ENCODE data around the gene CRACR2B. TPM values are rescaled to one million over a fixed set of nuclear protein-coding genes. Genes with fewer than 3 reads are reported as not detected.

CRACR2B gene
- total RNA-seq, 1 experiment from 2014 or later, result not detected

DNA sequence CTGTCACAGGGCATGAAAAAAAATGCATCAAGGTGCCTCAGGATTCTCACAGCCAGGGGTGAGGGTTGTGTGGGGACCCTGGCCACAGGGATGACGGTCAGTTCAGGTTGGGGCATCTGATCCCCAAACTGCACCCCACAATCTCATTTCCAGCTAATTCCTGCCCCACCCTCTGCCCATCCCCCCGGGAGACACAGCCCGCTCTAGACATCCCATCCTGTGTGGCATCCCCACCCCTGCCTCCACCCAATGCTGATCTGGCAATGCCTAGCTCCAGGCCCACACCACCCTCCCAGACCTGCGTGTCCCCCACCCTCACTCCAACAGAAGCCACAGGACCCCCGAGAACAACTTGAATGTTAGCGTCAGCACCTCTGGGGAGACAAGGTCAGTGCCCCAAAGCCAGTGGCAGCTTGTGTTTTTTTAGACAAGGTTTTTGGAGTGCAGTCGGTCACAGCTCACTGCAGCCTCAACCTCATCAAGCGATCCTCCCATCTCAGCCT lies 40.2 kb downstream of the CRACR2B start:
- no peak for DNase-seq (ENCODE audit: low spot score)

DNA sequence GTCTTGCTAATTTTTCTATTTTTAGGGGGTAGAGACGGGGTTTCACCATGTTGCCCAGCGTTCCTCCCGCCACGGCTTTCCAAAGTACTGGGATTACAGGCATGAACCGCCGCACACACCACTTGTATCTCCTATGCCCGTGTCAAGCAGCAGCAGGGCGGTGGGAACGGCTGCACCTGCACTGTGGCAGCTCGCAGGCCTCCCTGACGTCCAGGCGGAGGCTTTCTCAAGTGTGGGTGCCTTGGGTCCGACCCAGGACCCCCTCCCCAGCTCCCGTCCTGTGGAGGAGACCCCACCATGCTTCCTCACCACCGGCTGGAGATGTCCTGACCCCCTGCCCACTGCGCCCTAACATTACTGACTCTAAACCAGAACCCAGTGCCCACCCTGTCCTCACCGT lies 40.7 kb downstream of the CRACR2B start:
- no peak for DNase-seq (ENCODE audit: low spot score)

DNA sequence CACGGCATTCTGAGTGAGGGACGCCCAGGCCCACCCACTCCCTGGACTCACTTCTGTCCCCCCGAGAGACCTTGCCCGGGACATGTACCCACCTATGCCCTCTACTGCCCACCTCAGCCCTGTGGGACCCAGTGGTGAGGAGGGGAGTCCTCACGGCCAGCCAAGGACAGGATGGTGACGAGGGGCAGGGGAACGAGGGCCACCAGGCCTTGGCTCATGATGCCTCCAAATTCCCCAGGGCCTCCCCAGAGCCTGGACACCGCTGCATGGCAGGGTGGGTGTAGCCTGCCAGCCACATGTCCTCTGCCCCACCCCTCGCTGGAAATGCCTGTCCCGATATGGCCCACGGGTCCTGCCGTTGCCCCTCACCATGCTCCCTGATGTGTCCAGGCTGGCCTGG lies 41.1 kb downstream of the CRACR2B start:
- DNase-seq (ENCODE audit: low spot score), result no peak

DNA sequence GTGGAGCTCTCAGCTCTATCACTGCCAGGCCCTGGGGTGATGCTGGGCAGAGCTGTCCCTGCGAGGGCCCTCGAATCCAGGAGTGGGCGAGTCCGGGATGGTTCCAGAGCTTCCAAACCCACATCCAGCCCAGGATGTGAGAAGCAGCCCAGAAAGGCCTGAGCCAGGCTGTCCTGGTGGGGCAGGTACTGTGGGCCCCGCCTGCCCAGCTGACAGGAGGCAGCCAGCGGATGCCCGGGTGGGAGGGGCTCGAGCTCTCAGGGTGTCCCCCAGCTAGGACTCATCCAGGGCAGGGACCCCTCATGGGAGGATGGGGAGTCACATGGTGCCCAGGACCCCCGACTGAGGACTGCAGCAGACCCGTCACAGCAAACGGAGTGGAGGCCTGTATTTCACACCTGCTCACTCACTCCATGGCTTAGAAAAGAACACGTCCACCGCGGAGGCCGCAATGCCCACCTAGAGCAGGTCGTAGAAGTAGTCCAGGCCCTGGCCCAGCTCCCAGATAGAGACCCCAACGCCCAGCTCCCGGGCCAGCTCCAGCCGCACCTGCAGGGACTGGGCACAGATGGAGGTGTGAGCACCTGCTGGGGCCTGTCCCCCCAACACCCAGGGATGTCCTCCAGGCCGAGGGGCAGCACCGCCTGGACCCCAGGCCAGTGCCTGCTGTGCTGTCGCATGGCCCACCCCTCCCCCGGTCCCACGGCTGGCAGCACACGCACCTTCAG lies 41.8 kb downstream of the CRACR2B start:
- DNase-seq (ENCODE audit: low spot score), result no peak

DNA sequence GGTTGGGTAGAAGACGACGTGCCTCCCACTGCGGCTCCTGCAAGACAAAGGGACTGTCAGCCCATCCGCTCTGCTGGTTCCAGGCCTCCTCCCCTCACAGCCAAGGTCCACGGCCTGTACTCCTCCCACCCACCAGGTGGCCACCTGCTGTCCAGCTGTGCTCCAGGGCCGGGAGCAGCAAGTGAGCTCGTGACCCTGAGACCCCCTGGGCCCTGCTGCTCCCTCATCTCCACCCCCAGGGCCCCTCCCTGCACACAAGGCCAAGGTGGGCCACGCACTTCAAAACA lies 42.4 kb downstream of the CRACR2B start:
- DNase-seq (ENCODE audit: low spot score), result no peak

DNA sequence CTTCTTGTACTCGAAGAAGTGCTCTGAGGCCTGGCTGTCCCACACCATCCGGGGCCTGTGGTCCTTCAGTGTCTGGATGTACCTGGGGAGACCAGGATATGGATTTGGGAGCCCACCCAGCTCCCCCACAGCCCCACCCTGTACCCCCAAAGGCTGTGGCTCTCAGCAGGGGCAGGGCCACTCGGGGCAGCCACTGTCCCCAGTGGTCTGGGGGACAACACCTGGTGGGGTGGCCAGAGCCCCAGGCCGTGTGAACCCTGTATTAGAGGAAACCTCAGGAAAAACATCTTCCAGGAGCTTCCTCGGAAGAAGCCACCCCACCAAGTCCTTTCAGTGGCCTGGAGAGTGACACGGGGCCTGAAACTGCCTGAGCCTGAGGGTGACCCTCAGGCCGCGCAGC lies 42.7 kb downstream of the CRACR2B start:
- no peak for DNase-seq (ENCODE audit: low spot score)

DNA sequence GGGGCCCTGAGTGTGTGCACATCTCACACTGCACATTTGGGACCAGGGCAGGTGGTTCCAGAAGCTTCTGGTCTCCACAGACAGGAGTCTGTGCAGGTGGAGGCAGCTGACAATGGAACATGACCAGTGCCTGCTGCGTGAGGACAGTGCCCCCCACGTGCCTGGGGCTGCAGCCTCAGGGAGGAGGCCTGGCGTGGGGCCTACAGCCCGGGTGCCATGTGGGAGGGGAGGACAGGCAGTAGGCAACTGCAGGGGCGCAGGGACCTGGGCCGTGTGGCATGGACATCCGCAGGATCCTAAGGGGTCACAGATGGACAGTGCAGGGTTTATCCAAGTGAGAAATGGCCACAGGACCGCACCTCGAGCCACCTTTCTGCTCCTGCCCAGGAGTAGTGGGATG lies 43.8 kb downstream of the CRACR2B start:
- DNase-seq (ENCODE audit: low spot score), result no peak

DNA sequence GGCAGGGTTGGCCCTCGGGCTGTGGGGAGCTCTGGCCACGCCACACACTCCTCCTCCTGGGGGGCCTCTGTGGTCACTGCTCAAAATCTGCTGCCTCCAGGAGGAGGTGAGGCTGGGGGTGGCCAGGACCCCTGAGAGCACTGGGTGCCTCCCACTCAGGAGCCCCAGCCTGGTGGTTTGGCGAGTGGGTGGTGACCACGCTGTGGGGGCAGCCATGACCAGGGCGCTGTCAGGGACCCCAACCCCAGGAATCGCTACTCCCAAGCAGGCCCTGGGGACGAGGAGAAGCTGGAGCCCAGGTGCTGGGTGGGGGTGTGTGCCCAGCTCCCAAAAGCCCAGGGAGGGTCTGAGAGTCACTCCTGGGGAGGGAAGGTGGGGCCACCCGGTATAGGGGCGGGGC lies 45.1 kb downstream of the CRACR2B start:
- DNase-seq (ENCODE audit: low spot score), result no peak

DNA sequence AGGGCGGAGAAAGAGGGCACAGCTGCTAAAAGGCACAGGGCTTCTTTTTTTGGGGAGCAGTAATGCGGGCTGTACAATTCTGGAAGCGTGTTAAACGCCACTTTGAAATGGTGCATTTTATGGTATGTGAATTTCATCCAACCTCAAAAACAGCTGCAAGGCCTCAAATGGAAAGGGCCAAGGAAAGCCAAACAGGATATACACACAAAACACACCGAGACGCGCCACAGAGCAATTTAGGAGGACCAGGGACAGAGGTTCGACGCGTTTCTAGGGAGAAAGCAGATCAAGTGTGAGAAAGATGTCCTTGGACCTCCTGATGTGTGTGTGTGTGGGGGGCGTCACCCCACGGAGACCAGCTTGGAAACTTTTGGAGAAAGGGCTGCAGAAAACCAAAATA lies 46.0 kb downstream of the CRACR2B start:
- DNase-seq (ENCODE audit: low spot score), result no peak

DNA sequence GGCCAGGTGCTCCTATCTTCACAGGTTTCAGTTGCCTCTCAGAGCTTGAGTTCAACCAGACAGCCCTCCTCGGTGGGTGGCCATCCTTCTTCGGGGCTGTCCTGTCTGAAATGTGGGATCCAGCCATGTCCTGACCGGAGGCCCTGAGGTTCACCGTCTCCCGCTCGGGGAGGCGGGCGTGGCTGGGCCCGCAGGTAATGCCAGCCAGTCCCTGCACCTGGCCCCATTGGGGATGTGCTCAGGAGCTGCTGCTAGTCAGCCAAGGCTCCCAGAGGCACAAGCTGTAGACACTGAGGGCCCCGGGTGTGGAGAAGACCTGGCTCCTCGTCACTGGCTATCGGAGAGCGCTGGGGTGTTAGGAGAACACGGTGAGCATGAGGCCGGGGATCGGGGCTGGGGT lies 47.5 kb downstream of the CRACR2B start:
- no peak for DNase-seq (ENCODE audit: low spot score)

DNA sequence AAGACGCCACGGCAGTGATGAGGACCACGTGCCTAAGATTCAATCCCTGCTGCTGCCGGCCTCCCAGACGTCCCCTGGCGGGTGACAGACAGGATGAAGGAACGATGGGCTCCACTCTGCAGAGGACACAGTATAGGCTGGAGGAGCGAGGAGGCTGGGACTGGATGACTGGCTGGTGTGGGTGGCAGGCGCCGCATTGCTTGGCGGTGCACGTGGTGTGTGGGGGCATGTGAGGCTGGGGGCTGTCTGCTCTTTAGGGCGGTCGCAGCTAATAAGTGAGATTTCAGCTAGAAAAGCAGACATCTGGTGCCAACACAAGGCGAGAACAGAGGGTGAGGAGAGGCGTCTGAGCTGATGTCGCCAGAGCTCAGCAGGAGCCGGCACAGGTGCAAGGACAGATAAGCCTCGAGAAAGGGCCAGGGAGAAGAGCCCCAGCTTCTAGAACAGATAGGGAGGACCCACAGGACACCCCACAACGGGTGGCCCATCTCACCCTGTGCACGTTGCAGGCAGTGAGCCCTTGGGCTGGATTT lies 48.1 kb downstream of the CRACR2B start:
- no peak for DNase-seq (ENCODE audit: low spot score)

DNA sequence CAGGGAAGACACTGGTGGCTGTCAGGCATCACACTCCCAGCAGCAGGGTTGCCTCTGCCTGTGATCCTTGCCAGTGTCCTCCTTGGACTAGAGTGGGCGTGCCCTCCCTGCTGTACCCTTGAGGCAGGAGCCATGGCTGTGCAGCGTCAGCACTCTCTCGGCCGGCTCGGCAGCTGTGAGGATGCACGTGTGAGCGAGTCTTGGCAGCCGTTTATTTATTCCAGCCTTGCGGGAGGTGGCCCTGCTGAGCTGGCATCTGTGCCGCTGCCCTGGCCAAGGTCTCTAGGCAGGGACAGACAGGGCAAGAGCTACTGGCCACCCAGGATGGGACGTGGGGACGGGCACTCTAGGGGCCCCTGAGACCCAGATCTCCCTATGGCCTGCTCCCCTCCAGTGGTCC lies 48.8 kb downstream of the CRACR2B start:
- DNase-seq (ENCODE audit: low spot score), result peak; percentile 49

DNA sequence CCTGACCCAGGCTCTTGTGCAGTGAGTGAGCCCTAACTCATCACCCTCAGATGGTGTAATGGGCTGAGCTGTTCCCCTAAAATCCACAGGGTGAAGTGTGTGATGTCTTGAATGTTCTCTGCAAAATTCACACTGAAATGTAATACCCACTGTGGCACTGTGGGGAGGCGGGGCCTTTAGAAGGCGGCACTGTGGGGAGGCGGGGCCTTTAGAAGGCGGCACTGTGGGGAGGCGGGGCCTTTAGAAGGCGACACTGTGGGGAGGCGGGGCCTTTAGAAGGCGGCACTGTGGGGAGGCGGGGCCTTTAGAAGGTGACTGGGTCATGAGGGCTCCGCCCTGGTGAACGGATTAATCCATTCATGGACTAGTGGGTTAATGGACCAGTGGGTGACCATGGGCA lies 49.8 kb downstream of the CRACR2B start:
- DNase-seq (ENCODE audit: low spot score), result peak; percentile 30

DNA sequence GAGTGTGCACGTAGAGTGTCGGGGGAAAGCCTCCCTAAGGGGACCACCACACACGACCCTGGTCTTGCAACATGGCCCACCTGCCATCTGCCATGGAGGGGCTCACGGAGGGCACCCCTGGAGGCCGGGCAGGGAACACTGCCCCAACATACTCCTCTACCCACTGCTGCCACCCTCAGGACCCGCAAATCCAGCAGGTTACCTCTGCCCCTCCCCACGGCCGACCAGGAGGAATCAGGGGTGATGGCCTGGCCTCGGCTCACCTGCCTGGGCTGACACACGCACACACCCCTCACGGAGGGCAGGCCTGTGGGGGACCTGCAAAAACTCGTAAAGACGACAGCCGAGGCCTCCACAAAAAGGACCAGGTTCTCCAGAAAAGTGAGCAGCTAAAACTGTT lies 52.7 kb downstream of the CRACR2B start:
- DNase-seq (ENCODE audit: low spot score), result no peak

Other genes starting within 250 kb of the CRACR2B start
- 6.4 and 12.0 TPM in 2 replicates for gene IRF7, start 212.0 kb upstream of the CRACR2B start, total RNA-seq (2014; rRNA removed; shearing (Covaris generic))
- not detected in 2 replicates for gene CDHR5, start 203.0 kb upstream of the CRACR2B start, total RNA-seq (2014; rRNA removed; shearing (Covaris generic))
- not detected in 2 replicates for gene SCT, start 200.7 kb upstream of the CRACR2B start, total RNA-seq (2014; rRNA removed; shearing (Covaris generic))
- not detected in 2 replicates for gene DRD4, start 190.7 kb upstream of the CRACR2B start, total RNA-seq (2014; rRNA removed; shearing (Covaris generic))
- 12.8 and 20.2 TPM in 2 replicates for gene DEAF1, start 132.7 kb upstream of the CRACR2B start, total RNA-seq (2014; rRNA removed; shearing (Covaris generic))
- 17.1 and 17.9 TPM in 2 replicates for gene TMEM80, start 132.1 kb upstream of the CRACR2B start, total RNA-seq (2014; rRNA removed; shearing (Covaris generic))
- gene EPS8L2, start 121.7 kb upstream of the CRACR2B start, total RNA-seq (2014; rRNA removed; shearing (Covaris generic)), result 64.9 and 108 TPM in 2 replicates
- 417 and 483 TPM in 2 replicates for gene TALDO1, start 80.5 kb upstream of the CRACR2B start, total RNA-seq (2014; rRNA removed; shearing (Covaris generic))
- 33.7 and 42.7 TPM in 2 replicates for gene GATD1, start 50.4 kb upstream of the CRACR2B start, total RNA-seq (2014; rRNA removed; shearing (Covaris generic))
- gene CEND1, start 37.8 kb upstream of the CRACR2B start, total RNA-seq (2014; rRNA removed; shearing (Covaris generic)), result not detected in 2 replicates
- 43.7 and 46.5 TPM in 2 replicates for gene SLC25A22, start 29.6 kb upstream of the CRACR2B start, total RNA-seq (2014; rRNA removed; shearing (Covaris generic))
- 5.7 and 6.0 TPM in 2 replicates for gene PIDD1, start 22.7 kb upstream of the CRACR2B start, total RNA-seq (2014; rRNA removed; shearing (Covaris generic))
- 399 and 585 TPM in 2 replicates for gene RPLP2, start 18.0 kb upstream of the CRACR2B start, total RNA-seq (2014; rRNA removed; shearing (Covaris generic))
- gene PNPLA2, start 9.0 kb upstream of the CRACR2B start, total RNA-seq (2014; rRNA removed; shearing (Covaris generic)), result 17.0 and 33.8 TPM in 2 replicates
- gene CD151, start 5.0 kb downstream of the CRACR2B start, total RNA-seq (2014; rRNA removed; shearing (Covaris generic)), result 892 and 998 TPM in 2 replicates
- gene POLR2L, start 14.6 kb downstream of the CRACR2B start, total RNA-seq (2014; rRNA removed; shearing (Covaris generic)), result 132 and 157 TPM in 2 replicates
- 195 and 210 TPM in 2 replicates for gene TSPAN4, start 14.9 kb downstream of the CRACR2B start, total RNA-seq (2014; rRNA removed; shearing (Covaris generic))
- 54.5 and 66.7 TPM in 2 replicates for gene CHID1, start 82.9 kb downstream of the CRACR2B start, total RNA-seq (2014; rRNA removed; shearing (Covaris generic))
- 27.8 and 29.4 TPM in 2 replicates for gene AP2A2, start 98.0 kb downstream of the CRACR2B start, total RNA-seq (2014; rRNA removed; shearing (Covaris generic))
- not detected in 2 replicates for gene MUC6, start 208.8 kb downstream of the CRACR2B start, total RNA-seq (2014; rRNA removed; shearing (Covaris generic))
- not detected in 2 replicates for gene MUC2, start 247.0 kb downstream of the CRACR2B start, total RNA-seq (2014; rRNA removed; shearing (Covaris generic))

All from A172 (cell line).